Nephron progenitor cell (in vitro differentiated cells): ENCODE results near the gene DPY19L3.

Experiments used
- DNase-seq: peaks from one replicate; pipeline ENCODE4 v3.0.0; 2021
- H3K27ac Mint-ChIP-seq: 2 replicates; pipeline ENCODE4 v1.8.0; 2021; ENCODE audit warnings: mild to moderate bottlenecking, moderate library complexity, mixed read lengths
- H3K27me3 Mint-ChIP-seq: 2 replicates; pipeline ENCODE4 v1.8.0; 2021; ENCODE audit warnings: mild to moderate bottlenecking, low read depth, mixed read lengths; ENCODE audit not compliant: poor library complexity
- H3K36me3 Mint-ChIP-seq: 2 replicates; pipeline ENCODE4 v1.8.0; 2021; ENCODE audit warnings: low read depth, mixed read lengths
- H3K4me1 Mint-ChIP-seq: 2 replicates; pipeline ENCODE4 v1.8.0; 2021; ENCODE audit warnings: mixed read lengths
- H3K4me3 Mint-ChIP-seq: 2 replicates; pipeline ENCODE4 v1.8.0; 2021; ENCODE audit warnings: mild to moderate bottlenecking, moderate library complexity, mixed read lengths
- H3K9me3 Mint-ChIP-seq: 2 replicates; pipeline ENCODE4 v1.8.0; 2021; ENCODE audit warnings: mild to moderate bottlenecking, moderate library complexity, mixed read lengths
- CTCF ChIP-seq: fragments of 200-600 bp; sonication (generic); IDR thresholded peaks from 2 replicates; pipeline ENCODE4 v1.5.0; 2021; ENCODE audit warnings: antibody characterized with exemption

DPY19L3 gene

GRCh38 chr19:32387701-32388392 lies 17.7 kb upstream of the DPY19L3 start:
- H3K4me1 Mint-ChIP-seq = peaks cover 7% of the 10 kb centered on the region
- peaks cover 3% of the 10 kb centered on the region for H3K27me3 Mint-ChIP-seq
- no peak for DNase-seq
- H3K36me3 Mint-ChIP-seq = peaks cover 16% of the 10 kb centered on the region
- H3K9me3 Mint-ChIP-seq = no peaks in the 10 kb centered on the region
- TF ChIP-seq CTCF = no peak
- H3K27ac Mint-ChIP-seq = peak overlapping the region; percentile 71
- no peak overlapping the region for H3K4me3 Mint-ChIP-seq

GRCh38 chr19:32388393-32388855 lies 17.1 kb upstream of the DPY19L3 start:
- no peak for DNase-seq
- peaks cover 7% of the 10 kb centered on the region for H3K4me1 Mint-ChIP-seq
- no peak for TF ChIP-seq CTCF
- H3K9me3 Mint-ChIP-seq = no peaks in the 10 kb centered on the region
- H3K4me3 Mint-ChIP-seq = no peak overlapping the region
- peaks cover 3% of the 10 kb centered on the region for H3K27me3 Mint-ChIP-seq
- H3K36me3 Mint-ChIP-seq = peaks cover 10% of the 10 kb centered on the region
- peak overlapping the region; percentile 71 for H3K27ac Mint-ChIP-seq

DNA sequence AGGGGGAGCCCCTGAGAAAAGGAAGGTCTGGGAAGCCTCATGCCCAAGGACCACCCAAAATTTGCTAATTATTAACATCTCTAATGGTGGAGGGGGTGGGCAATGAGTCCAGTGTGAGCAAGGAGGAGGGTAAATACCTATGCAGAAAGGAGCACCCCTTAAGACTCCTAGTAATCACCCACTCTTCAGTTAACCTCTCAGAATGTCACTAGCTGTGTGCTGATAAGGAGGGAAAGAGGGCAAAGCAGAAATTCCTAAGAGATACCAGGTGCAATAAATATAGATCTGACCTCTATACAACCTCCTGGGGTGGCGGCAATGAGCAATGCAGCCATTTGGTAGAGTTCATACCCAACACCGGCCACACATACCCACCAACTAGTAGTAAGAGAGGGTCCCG lies 12.7 kb upstream of the DPY19L3 start:
- no peak for DNase-seq
- peaks cover 12% of the 10 kb centered on the region for H3K36me3 Mint-ChIP-seq
- no peak for TF ChIP-seq CTCF
- H3K27ac Mint-ChIP-seq = peak overlapping the region; percentile 64
- H3K4me3 Mint-ChIP-seq = no peak overlapping the region
- H3K4me1 Mint-ChIP-seq = peaks cover 10% of the 10 kb centered on the region
- H3K27me3 Mint-ChIP-seq = peaks cover 3% of the 10 kb centered on the region
- no peaks in the 10 kb centered on the region for H3K9me3 Mint-ChIP-seq

GRCh38 chr19:32396046-32396652 lies 9.4 kb upstream of the DPY19L3 start:
- Mint-ChIP-seq H3K9me3 (no peaks in the 10 kb centered on the region), H3K27ac (peak overlapping the region; percentile 39), H3K4me1 (peaks cover 5% of the 10 kb centered on the region), H3K36me3 (peaks cover 16% of the 10 kb centered on the region), H3K27me3 (no peaks in the 10 kb centered on the region), H3K4me3 (no peak overlapping the region)
- no peak for TF ChIP-seq CTCF
- no peak for DNase-seq

- Mint-ChIP-seq H3K4me3 (no peak overlapping the region), H3K36me3 (peaks cover 16% of the 10 kb centered on the region), H3K4me1 (peaks cover 12% of the 10 kb centered on the region), H3K27me3 (no peaks in the 10 kb centered on the region), H3K27ac (peak overlapping the region; percentile 50), H3K9me3 (no peaks in the 10 kb centered on the region)
- DNase-seq = no peak
- TF ChIP-seq CTCF = no peak
Measured at GRCh38 chr19:32397671-32398101, 7.9 kb upstream of the DPY19L3 start.
